Measurements from ENCODE around the gene PRLR. TPM values are rescaled to one million over a fixed set of nuclear protein-coding genes. Genes with fewer than 3 reads are reported as not detected.

PRLR gene
- total RNA-seq, 1 experiment from 2014 or later, result 2.5 TPM

DNA sequence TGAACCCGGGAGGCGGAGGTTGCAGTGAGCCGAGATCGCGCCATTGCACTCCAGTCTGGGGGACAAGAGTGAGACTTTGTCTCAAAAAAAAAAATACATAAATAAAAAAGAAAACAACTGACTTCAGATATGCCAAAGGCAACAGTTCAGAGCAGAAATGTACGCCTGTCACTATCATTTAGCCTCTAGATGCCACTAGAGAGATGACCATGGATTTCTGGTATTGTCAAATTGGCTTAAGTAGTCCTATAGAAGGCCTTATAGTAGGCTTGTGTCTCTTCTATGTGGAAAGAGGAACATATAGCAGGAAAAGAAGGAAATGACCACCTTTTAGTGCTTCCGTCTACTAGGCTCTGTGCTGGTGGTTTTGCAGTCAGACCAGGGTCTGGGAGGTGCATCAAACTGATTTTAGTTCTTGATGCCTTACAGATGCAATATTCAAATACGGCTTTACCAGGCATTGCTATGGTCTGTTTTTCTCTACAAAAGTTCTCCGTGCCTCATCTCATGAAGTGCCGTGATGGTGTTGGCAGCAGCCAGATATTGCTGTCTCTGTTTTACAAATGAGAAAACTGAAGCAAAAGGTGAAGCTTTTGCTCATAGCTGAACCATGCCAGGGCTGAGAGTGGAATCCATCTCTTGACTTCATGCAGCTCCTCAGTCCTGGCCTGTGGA is 199.7 kb downstream of the PRLR start:
- Histone ChIP-seq H3K79me2 (ENCODE audit: insufficient read depth, low read length) (no peaks in the 10 kb centered on the region), H3K4me2 (ENCODE audit: insufficient read depth, insufficient read length, low read length) (no peak overlapping the region), H3K4ac (ENCODE audit: low read depth, low read length) (no peak overlapping the region), H4K8ac (replicated peaks; ENCODE audit: insufficient read length, low read depth, low read length) (no peak overlapping the region), H4K20me1 (ENCODE audit: control insufficient read depth, insufficient read depth, insufficient read length) (no peaks in the 10 kb centered on the region), H3K9me3 (ENCODE audit: control insufficient read depth, low read depth, low read length) (no peaks in the 10 kb centered on the region), H3K79me1 (ENCODE audit: insufficient read depth, low read depth, low read length, poor library complexity, severe bottlenecking) (no peaks in the 10 kb centered on the region), H3K27ac (ENCODE audit: insufficient read length, low read depth, low read length) (no peak overlapping the region), H3K23ac (ENCODE audit: insufficient read length, low read depth, low read length) (no peak overlapping the region), H3K9ac (ENCODE audit: extremely low read depth, insufficient read length, low read length) (no peak overlapping the region), H3K18ac (ENCODE audit: insufficient read length, low read depth, low read length) (no peak overlapping the region), H2AK5ac (ENCODE audit: insufficient read length, low read length) (no peak overlapping the region), H4K5ac (ENCODE audit: insufficient read length, low read depth, low read length) (no peak overlapping the region), H3K27me3 (ENCODE audit: insufficient read depth, low read length) (no peaks in the 10 kb centered on the region), H3K56ac (ENCODE audit: insufficient read length, low read depth, low read length) (no peak overlapping the region), H3K4me1 (ENCODE audit: insufficient read depth, low read length) (no peaks in the 10 kb centered on the region; the same call in 1 of the 2 replicates), H2BK5ac (ENCODE audit: insufficient read length, low read length) (no peak overlapping the region), H2AFZ (ENCODE audit: low read length) (no peak overlapping the region), H2BK15ac (ENCODE audit: low read depth, low read length) (no peak overlapping the region), H2BK120ac (ENCODE audit: low read depth, low read length, poor library complexity, severe bottlenecking) (no peak overlapping the region), H3K23me2 (ENCODE audit: insufficient read length, low read depth, low read length, poor library complexity, severe bottlenecking) (no peaks in the 10 kb centered on the region), H4K91ac (ENCODE audit: insufficient read length, low read depth, low read length) (no peak overlapping the region), H3K14ac (ENCODE audit: insufficient read depth, low read length) (no peak overlapping the region), H2BK12ac (ENCODE audit: insufficient read length, low read depth, low read length) (no peak overlapping the region), H3T11ph (ENCODE audit: low read length) (no peak overlapping the region), H2BK20ac (ENCODE audit: low read depth, low read length, poor library complexity, severe bottlenecking) (no peak overlapping the region)
- no peak overlapping the region for H3K4me3 Mint-ChIP-seq
- peaks cover 5 to 8% of the 10 kb centered on the region in 2 experiments for H3K4me1 Mint-ChIP-seq
- WGBS (ENCODE audit: extremely low coverage, insufficient read length, low lambda C conversion rate), result no CpG with 5 or more reads among the region's 10 CpGs
- no peaks in the 10 kb centered on the region; a peak in 1 of 7 replicates for H3K36me3 Mint-ChIP-seq (ENCODE audit: insufficient read depth in 1 of 3, low read depth in 3 of 3)
- no peak overlapping the region; a peak in 1 of 7 replicates for H3K27ac Mint-ChIP-seq
- TF ChIP-seq, protein P1, sequence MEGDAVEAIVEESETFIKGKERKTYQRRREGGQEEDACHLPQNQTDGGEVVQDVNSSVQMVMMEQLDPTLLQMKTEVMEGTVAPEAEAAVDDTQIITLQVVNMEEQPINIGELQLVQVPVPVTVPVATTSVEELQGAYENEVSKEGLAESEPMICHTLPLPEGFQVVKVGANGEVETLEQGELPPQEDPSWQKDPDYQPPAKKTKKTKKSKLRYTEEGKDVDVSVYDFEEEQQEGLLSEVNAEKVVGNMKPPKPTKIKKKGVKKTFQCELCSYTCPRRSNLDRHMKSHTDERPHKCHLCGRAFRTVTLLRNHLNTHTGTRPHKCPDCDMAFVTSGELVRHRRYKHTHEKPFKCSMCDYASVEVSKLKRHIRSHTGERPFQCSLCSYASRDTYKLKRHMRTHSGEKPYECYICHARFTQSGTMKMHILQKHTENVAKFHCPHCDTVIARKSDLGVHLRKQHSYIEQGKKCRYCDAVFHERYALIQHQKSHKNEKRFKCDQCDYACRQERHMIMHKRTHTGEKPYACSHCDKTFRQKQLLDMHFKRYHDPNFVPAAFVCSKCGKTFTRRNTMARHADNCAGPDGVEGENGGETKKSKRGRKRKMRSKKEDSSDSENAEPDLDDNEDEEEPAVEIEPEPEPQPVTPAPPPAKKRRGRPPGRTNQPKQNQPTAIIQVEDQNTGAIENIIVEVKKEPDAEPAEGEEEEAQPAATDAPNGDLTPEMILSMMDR (conservative IDR thresholded peaks at IDR 0.05), result no peak
- H3K9me3 Mint-ChIP-seq, result no peaks in the 10 kb centered on the region
- DNase-seq, result no peak
- no peaks in the 10 kb centered on the region; the same call in 1 of the 2 replicates for H3K27me3 Mint-ChIP-seq (ENCODE audit: low read depth)
